ENCODE data around the gene CDC14B.
"Not testable (repeated sequence)": the region's sequence is repeated elsewhere in the genome, so short reads cannot be mapped to it uniquely, and the experiment has no call there.

The CDC14B gene

GRCh38 chr9:96616817-96617438, 2.7 kb downstream of the CDC14B start:
- in situ Hi-C loops (cut with MboI; ENCODE audit: low sequenced_read_pairs, unreplicated experiment), result no loop called here
- TF ChIP-seq CTCF (IDR thresholded peaks at IDR 0.05; ENCODE audit: borderline replicate concordance, control extremely low read depth, extremely low read depth, insufficient read depth, missing control alignments), result no peak
- no peak for DNase-seq (ENCODE audit: low spot score)

GRCh38 chr9:96615411-96615810, 4.2 kb downstream of the CDC14B start:
- in situ Hi-C loops (cut with MboI; ENCODE audit: low sequenced_read_pairs, unreplicated experiment), result no loop called here
- no peak for TF ChIP-seq CTCF (IDR thresholded peaks at IDR 0.05; ENCODE audit: borderline replicate concordance, control extremely low read depth, extremely low read depth, insufficient read depth, missing control alignments)
- no peak for DNase-seq (ENCODE audit: low spot score)

GRCh38 chr9:96614664-96615063, 5.0 kb downstream of the CDC14B start:
- DNase-seq (ENCODE audit: low spot score); in situ Hi-C loops (cut with MboI; ENCODE audit: low sequenced_read_pairs, unreplicated experiment): not testable (repeated sequence)

GRCh38 chr9:96612966-96613589, 6.6 kb downstream of the CDC14B start:
- DNase-seq (ENCODE audit: low spot score), result no peak
- in situ Hi-C loops (cut with MboI; ENCODE audit: low sequenced_read_pairs, unreplicated experiment), result no loop called here
- TF ChIP-seq CTCF (IDR thresholded peaks at IDR 0.05; ENCODE audit: borderline replicate concordance, control extremely low read depth, extremely low read depth, insufficient read depth, missing control alignments), result no peak

GRCh38 chr9:96612105-96612965, 7.3 kb downstream of the CDC14B start:
- in situ Hi-C loops (cut with MboI; ENCODE audit: low sequenced_read_pairs, unreplicated experiment), result no loop called here
- DNase-seq (ENCODE audit: low spot score), result no peak
- TF ChIP-seq CTCF (IDR thresholded peaks at IDR 0.05; ENCODE audit: borderline replicate concordance, control extremely low read depth, extremely low read depth, insufficient read depth, missing control alignments), result no peak

GRCh38 chr9:96611302-96611701, 8.3 kb downstream of the CDC14B start:
- in situ Hi-C loops (cut with MboI; ENCODE audit: low sequenced_read_pairs, unreplicated experiment), result no loop called here

More at GRCh38 chr9:96611302-96611701, 8.3 kb downstream of the CDC14B start:
- DNase-seq (ENCODE audit: low spot score), result no peak
- TF ChIP-seq CTCF (IDR thresholded peaks at IDR 0.05; ENCODE audit: borderline replicate concordance, control extremely low read depth, extremely low read depth, insufficient read depth, missing control alignments), result no peak
